Colonic mucosa (tissue), 4 donors: Measurements from ENCODE around the gene TMEM254. TPM values are rescaled to one million over a fixed set of nuclear protein-coding genes. Genes with fewer than 3 reads are reported as not detected.

Experiments used
- DNase-seq: peaks from one replicate; pipeline ENCODE4 v3.0.0-alpha.2; 2020
- H3K27ac ChIP-seq: fragments of 200-600 bp; one replicate; pipeline ENCODE4 v1.8.0; 2021
- H3K27me3 ChIP-seq: fragments of 200-600 bp; one replicate; pipeline ENCODE4 v1.8.0; 2021
- H3K36me3 ChIP-seq: fragments of 200-600 bp; one replicate; pipeline ENCODE4 v1.8.0; 2021
- H3K4me1 ChIP-seq: fragments of 200-600 bp; one replicate; pipeline ENCODE4 v1.8.0; 2021; ENCODE audit warnings: mild to moderate bottlenecking
- H3K4me3 ChIP-seq: fragments of 200-600 bp; one replicate; pipeline ENCODE4 v1.8.0; 2021
- H3K9ac ChIP-seq, 2 donors: one replicate each; pipeline ENCODE4 v1.7.0; 2013; ENCODE audit warnings: control low read depth in 2 of 2, low read depth in 2 of 2, low read length in 2 of 2
- H3K9me3 ChIP-seq: fragments of 200-600 bp; one replicate; pipeline ENCODE4 v1.8.0; 2021
- CTCF ChIP-seq: fragments of 200-600 bp; IDR thresholded peaks from one replicate; pipeline ENCODE4 v1.8.0; 2022; ENCODE audit warnings: antibody characterized with exemption, mild to moderate bottlenecking
- intact Hi-C: fragments of 100-400 bp; cut with DNase I; formaldehyde crosslinking; loops from one replicate; pipeline ENCODE4 v1.14.1; 2022
- total RNA-seq, 2 donors: library from RNA; stranded (reverse); fragmentation: NEBNext Ultra II Directional in 1 of 2; extraction: Animal tissue kit (Norgen Biotek cat#: 25700) in 1 of 2; gene quantifications; one replicate each; pipeline ENCODE4 v1.2.1, GENCODE V29; 2021
- donor health status: healthy.
- donor health status: DM: no; HTN: no; CAD: no.
- donor health status: DM: no; HTN: no; CAD: no.

TMEM254 gene
- total RNA-seq, 2 donors from 2014 or later, result 15.7 to 32.0 TPM

- TF ChIP-seq CTCF, result no peak
- Histone ChIP-seq H3K4me3 (no peak overlapping the region), H3K9me3 (no peaks in the 10 kb centered on the region), H3K9ac (no peak overlapping the region), H3K27me3 (no peaks in the 10 kb centered on the region), H3K27ac (no peak overlapping the region), H3K36me3 (no peaks in the 10 kb centered on the region), H3K4me1 (no peaks in the 10 kb centered on the region)
- DNase-seq, result no peak
- intact Hi-C loops, result no loop called here
Observed at GRCh38 chr10:80100861-80101695, 22.6 kb downstream of the TMEM254 start.

GRCh38 chr10:80104066-80104926, 25.8 kb downstream of the TMEM254 start:
- DNase-seq, result no peak
- no peaks in the 10 kb centered on the region for H3K36me3 ChIP-seq
- no peak overlapping the region for H3K9ac ChIP-seq
- no peak overlapping the region for H3K27ac ChIP-seq
- no peaks in the 10 kb centered on the region for H3K27me3 ChIP-seq
- intact Hi-C loops, result no loop called here
- TF ChIP-seq CTCF, result no peak
- H3K4me1 ChIP-seq, result no peaks in the 10 kb centered on the region
- no peak overlapping the region for H3K4me3 ChIP-seq
- no peaks in the 10 kb centered on the region for H3K9me3 ChIP-seq

GRCh38 chr10:80108576-80109239, 30.2 kb downstream of the TMEM254 start:
- H3K9me3 ChIP-seq, result no peaks in the 10 kb centered on the region
- intact Hi-C loops, result no loop called here
- no peak overlapping the region for H3K9ac ChIP-seq
- no peaks in the 10 kb centered on the region for H3K4me1 ChIP-seq
- H3K4me3 ChIP-seq, result no peak overlapping the region
- H3K27me3 ChIP-seq, result no peaks in the 10 kb centered on the region
- no peaks in the 10 kb centered on the region for H3K36me3 ChIP-seq
- no peak for DNase-seq
- TF ChIP-seq CTCF, result no peak
- H3K27ac ChIP-seq, result no peak overlapping the region

GRCh38 chr10:80110986-80111385, 32.5 kb downstream of the TMEM254 start:
- H3K36me3 ChIP-seq, result no peaks in the 10 kb centered on the region
- TF ChIP-seq CTCF, result no peak
- no peaks in the 10 kb centered on the region for H3K4me1 ChIP-seq
- H3K9me3 ChIP-seq, result no peaks in the 10 kb centered on the region
- no peak for DNase-seq
- no peak overlapping the region for H3K4me3 ChIP-seq
- H3K27me3 ChIP-seq, result no peaks in the 10 kb centered on the region
- H3K9ac ChIP-seq, result no peak overlapping the region
- H3K27ac ChIP-seq, result no peak overlapping the region
- intact Hi-C loops, result no loop called here

- Histone ChIP-seq H3K4me1 (no peaks in the 10 kb centered on the region), H3K9ac (no peak overlapping the region), H3K4me3 (no peak overlapping the region), H3K9me3 (no peaks in the 10 kb centered on the region), H3K27me3 (no peaks in the 10 kb centered on the region), H3K27ac (no peak overlapping the region), H3K36me3 (no peaks in the 10 kb centered on the region)
- TF ChIP-seq CTCF, result no peak
- intact Hi-C loops, result no loop called here
- no peak for DNase-seq
Observed at GRCh38 chr10:80118669-80119068, 40.2 kb downstream of the TMEM254 start.
